Measurements from ENCODE around the gene TMTC2.

TMTC2 gene

GRCh38 chr12:83059107-83059506 is 372.4 kb downstream of the TMTC2 start:
- H3K27me3 ChIP-seq (replicated peaks in 2 of 5; ENCODE audit: control insufficient read depth in 4 of 5, insufficient read depth in 5 of 5, low read length in 4 of 5): no peaks in the 10 kb centered on the region
- WGBS (ENCODE audit: insufficient coverage): 79% methylated on average over 2 of the region's 6 CpGs
- no peak overlapping the region for H3K4me3 ChIP-seq (ENCODE audit: control insufficient read depth in 1 of 7, extremely low read depth in 1 of 7, insufficient read depth in 4 of 7, low read depth in 2 of 7, low read length in 6 of 7)
- no peak for DNase-seq
- ChIA-PET CTCF (no interaction called here), POLR2A (no interaction called here)
- no peaks in the 10 kb centered on the region for H3K9me3 ChIP-seq (ENCODE audit: control extremely low read depth in 1 of 5, control insufficient read depth in 4 of 5, insufficient read depth in 2 of 5, low read depth in 1 of 5, low read length in 4 of 5)
- no peaks in the 10 kb centered on the region for H3K4me1 ChIP-seq (ENCODE audit: control extremely low read depth in 1 of 4, control insufficient read depth in 4 of 4, insufficient read depth in 4 of 4, low read length in 3 of 4)
- no peaks in the 10 kb centered on the region for H3K36me3 ChIP-seq (ENCODE audit: control insufficient read depth in 4 of 4, insufficient read depth in 4 of 4, low read length in 3 of 4)
- H3K27ac ChIP-seq (ENCODE audit: insufficient read depth in 1 of 2, low read depth in 1 of 2, low read length in 2 of 2, poor library complexity in 1 of 2, severe bottlenecking in 2 of 2): no peak overlapping the region

DNA sequence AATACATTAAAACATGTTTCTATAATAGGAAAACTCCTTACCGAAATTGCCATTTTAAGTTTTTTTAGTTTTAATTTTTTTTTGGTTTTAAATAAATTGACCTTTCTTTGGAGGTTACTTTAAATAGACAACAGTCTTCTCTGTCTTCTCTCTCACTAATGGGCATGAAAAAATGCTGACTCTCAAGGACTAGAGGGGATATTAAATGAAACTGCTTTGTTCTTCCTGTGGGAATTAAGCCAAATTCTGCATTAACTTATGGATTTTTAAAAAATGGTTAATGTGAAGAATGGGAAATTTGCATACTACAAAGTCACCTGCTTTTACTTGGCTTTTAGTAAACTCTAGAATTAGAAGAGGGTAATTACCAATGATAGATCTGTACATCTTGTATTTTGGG is 378.9 kb downstream of the TMTC2 start:
- no peak for DNase-seq
- H3K27me3 ChIP-seq (replicated peaks in 2 of 5; ENCODE audit: control insufficient read depth in 4 of 5, insufficient read depth in 5 of 5, low read length in 4 of 5): no peaks in the 10 kb centered on the region

GRCh38 chr12:83067981-83068380 is 381.3 kb downstream of the TMTC2 start:
- no peaks in the 10 kb centered on the region for H3K27me3 ChIP-seq (replicated peaks in 2 of 5; ENCODE audit: control insufficient read depth in 4 of 5, insufficient read depth in 5 of 5, low read length in 4 of 5)
- CTCF ChIA-PET: no interaction called here
- no peak overlapping the region for H3K4me3 ChIP-seq (ENCODE audit: control insufficient read depth in 1 of 7, extremely low read depth in 1 of 7, insufficient read depth in 4 of 7, low read depth in 2 of 7, low read length in 6 of 7)
- no peak overlapping the region for H3K27ac ChIP-seq (ENCODE audit: insufficient read depth in 1 of 2, low read depth in 1 of 2, low read length in 2 of 2, poor library complexity in 1 of 2, severe bottlenecking in 2 of 2)
- no peaks in the 10 kb centered on the region for H3K9me3 ChIP-seq (ENCODE audit: control extremely low read depth in 1 of 5, control insufficient read depth in 4 of 5, insufficient read depth in 2 of 5, low read depth in 1 of 5, low read length in 4 of 5)
- no peaks in the 10 kb centered on the region for H3K4me1 ChIP-seq (ENCODE audit: control extremely low read depth in 1 of 4, control insufficient read depth in 4 of 4, insufficient read depth in 4 of 4, low read length in 3 of 4)
- POLR2A ChIA-PET: interaction anchor here (0.5 kb wide), 1 partner anchor 98 kb away, joined by 3 read pairs; no protein-coding TSS in a partner anchor
- no peaks in the 10 kb centered on the region for H3K36me3 ChIP-seq (ENCODE audit: control insufficient read depth in 4 of 4, insufficient read depth in 4 of 4, low read length in 3 of 4)
- DNase-seq: no peak

More for the DNA sequence above, 378.9 kb downstream of the TMTC2 start:
- POLR2A ChIA-PET: no interaction called here
- WGBS (ENCODE audit: insufficient coverage): no CpG with 5 or more reads among the region's 1 CpG
- Histone ChIP-seq H3K9me3 (ENCODE audit: control extremely low read depth in 1 of 5, control insufficient read depth in 4 of 5, insufficient read depth in 2 of 5, low read depth in 1 of 5, low read length in 4 of 5) (no peaks in the 10 kb centered on the region), H3K36me3 (ENCODE audit: control insufficient read depth in 4 of 4, insufficient read depth in 4 of 4, low read length in 3 of 4) (no peaks in the 10 kb centered on the region), H3K27ac (ENCODE audit: insufficient read depth in 1 of 2, low read depth in 1 of 2, low read length in 2 of 2, poor library complexity in 1 of 2, severe bottlenecking in 2 of 2) (no peak overlapping the region), H3K4me1 (ENCODE audit: control extremely low read depth in 1 of 4, control insufficient read depth in 4 of 4, insufficient read depth in 4 of 4, low read length in 3 of 4) (no peaks in the 10 kb centered on the region), H3K4me3 (ENCODE audit: control insufficient read depth in 1 of 7, extremely low read depth in 1 of 7, insufficient read depth in 4 of 7, low read depth in 2 of 7, low read length in 6 of 7) (no peak overlapping the region)
- CTCF ChIA-PET: no interaction called here

GRCh38 chr12:83074358-83074894 is 387.7 kb downstream of the TMTC2 start:
- Histone ChIP-seq H3K27ac (ENCODE audit: insufficient read depth in 1 of 2, low read depth in 1 of 2, low read length in 2 of 2, poor library complexity in 1 of 2, severe bottlenecking in 2 of 2) (no peak overlapping the region), H3K4me1 (ENCODE audit: control extremely low read depth in 1 of 4, control insufficient read depth in 4 of 4, insufficient read depth in 4 of 4, low read length in 3 of 4) (no peaks in the 10 kb centered on the region), H3K27me3 (replicated peaks in 2 of 5; ENCODE audit: control insufficient read depth in 4 of 5, insufficient read depth in 5 of 5, low read length in 4 of 5) (no peaks in the 10 kb centered on the region), H3K4me3 (ENCODE audit: control insufficient read depth in 1 of 7, extremely low read depth in 1 of 7, insufficient read depth in 4 of 7, low read depth in 2 of 7, low read length in 6 of 7) (no peak overlapping the region), H3K9me3 (ENCODE audit: control extremely low read depth in 1 of 5, control insufficient read depth in 4 of 5, insufficient read depth in 2 of 5, low read depth in 1 of 5, low read length in 4 of 5) (peaks cover 0 to 5% (median 0%) of the 10 kb centered on the region in 5 experiments), H3K36me3 (ENCODE audit: control insufficient read depth in 4 of 4, insufficient read depth in 4 of 4, low read length in 3 of 4) (no peaks in the 10 kb centered on the region)
- no peak for DNase-seq
- 95% methylated on average over 6 of the region's 6 CpGs for WGBS (ENCODE audit: insufficient coverage)
- ChIA-PET CTCF (interaction anchor here (1.3 kb wide), 1 partner anchor 11 kb away, joined by 3 read pairs; no protein-coding TSS in a partner anchor), POLR2A (no interaction called here)

- POLR2A ChIA-PET: interaction anchor here (0.6 kb wide), 1 partner anchor 79 kb away, joined by 3 read pairs; no protein-coding TSS in a partner anchor
- CTCF ChIA-PET: no interaction called here
- Histone ChIP-seq H3K27me3 (replicated peaks in 2 of 5; ENCODE audit: control insufficient read depth in 4 of 5, insufficient read depth in 5 of 5, low read length in 4 of 5) (no peaks in the 10 kb centered on the region), H3K4me1 (ENCODE audit: control extremely low read depth in 1 of 4, control insufficient read depth in 4 of 4, insufficient read depth in 4 of 4, low read length in 3 of 4) (no peaks in the 10 kb centered on the region), H3K27ac (ENCODE audit: insufficient read depth in 1 of 2, low read depth in 1 of 2, low read length in 2 of 2, poor library complexity in 1 of 2, severe bottlenecking in 2 of 2) (no peak overlapping the region), H3K4me3 (ENCODE audit: control insufficient read depth in 1 of 7, extremely low read depth in 1 of 7, insufficient read depth in 4 of 7, low read depth in 2 of 7, low read length in 6 of 7) (no peak overlapping the region), H3K36me3 (ENCODE audit: control insufficient read depth in 4 of 4, insufficient read depth in 4 of 4, low read length in 3 of 4) (no peaks in the 10 kb centered on the region), H3K9me3 (ENCODE audit: control extremely low read depth in 1 of 5, control insufficient read depth in 4 of 5, insufficient read depth in 2 of 5, low read depth in 1 of 5, low read length in 4 of 5) (peaks cover 0 to 5% (median 0%) of the 10 kb centered on the region in 5 experiments)
- no peak for DNase-seq
- WGBS (ENCODE audit: insufficient coverage): 100% methylated on average over 1 of the region's 1 CpG
Observed at GRCh38 chr12:83075471-83075870, 388.8 kb downstream of the TMTC2 start.

DNA sequence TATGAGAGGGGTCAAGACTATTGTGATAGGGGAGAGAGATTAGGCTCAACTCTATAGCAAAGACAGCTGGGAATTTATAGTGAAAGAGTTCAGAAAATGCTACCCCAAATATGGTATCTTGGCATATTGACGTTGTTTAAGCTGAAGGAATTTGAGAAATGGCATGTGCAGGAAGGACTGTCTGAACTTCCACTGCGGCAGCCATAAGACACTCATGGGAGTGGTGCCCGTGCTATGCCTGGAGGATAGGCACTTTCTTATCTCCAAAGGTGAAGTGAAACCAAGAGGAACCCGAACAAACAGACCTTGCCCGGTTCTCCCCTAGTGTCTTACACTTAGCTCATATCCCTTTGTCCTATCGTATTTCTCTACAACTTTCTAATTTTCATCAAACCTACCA is 390.3 kb downstream of the TMTC2 start:
- POLR2A ChIA-PET: no interaction called here
- Histone ChIP-seq H3K9me3 (ENCODE audit: control extremely low read depth in 1 of 5, control insufficient read depth in 4 of 5, insufficient read depth in 2 of 5, low read depth in 1 of 5, low read length in 4 of 5) (peaks cover 0 to 5% (median 0%) of the 10 kb centered on the region in 5 experiments), H3K27ac (ENCODE audit: insufficient read depth in 1 of 2, low read depth in 1 of 2, low read length in 2 of 2, poor library complexity in 1 of 2, severe bottlenecking in 2 of 2) (no peak overlapping the region), H3K4me1 (ENCODE audit: control extremely low read depth in 1 of 4, control insufficient read depth in 4 of 4, insufficient read depth in 4 of 4, low read length in 3 of 4) (no peaks in the 10 kb centered on the region), H3K36me3 (ENCODE audit: control insufficient read depth in 4 of 4, insufficient read depth in 4 of 4, low read length in 3 of 4) (no peaks in the 10 kb centered on the region), H3K27me3 (replicated peaks in 2 of 5; ENCODE audit: control insufficient read depth in 4 of 5, insufficient read depth in 5 of 5, low read length in 4 of 5) (no peaks in the 10 kb centered on the region), H3K4me3 (ENCODE audit: control insufficient read depth in 1 of 7, extremely low read depth in 1 of 7, insufficient read depth in 4 of 7, low read depth in 2 of 7, low read length in 6 of 7) (no peak overlapping the region)
- 96% methylated on average over 3 of the region's 6 CpGs for WGBS (ENCODE audit: insufficient coverage)
- DNase-seq: no peak
- CTCF ChIA-PET: no interaction called here

GRCh38 chr12:83082690-83083276 is 396.1 kb downstream of the TMTC2 start:
- no peak overlapping the region for H3K27ac ChIP-seq (ENCODE audit: insufficient read depth in 1 of 2, low read depth in 1 of 2, low read length in 2 of 2, poor library complexity in 1 of 2, severe bottlenecking in 2 of 2)
- H3K4me3 ChIP-seq (ENCODE audit: control insufficient read depth in 1 of 7, extremely low read depth in 1 of 7, insufficient read depth in 4 of 7, low read depth in 2 of 7, low read length in 6 of 7): no peak overlapping the region
- POLR2A ChIA-PET: no interaction called here
- H3K27me3 ChIP-seq (replicated peaks in 2 of 5; ENCODE audit: control insufficient read depth in 4 of 5, insufficient read depth in 5 of 5, low read length in 4 of 5): no peaks in the 10 kb centered on the region
- no peak for DNase-seq
- CTCF ChIA-PET: no interaction called here
- 86% methylated on average over 2 of the region's 5 CpGs for WGBS (ENCODE audit: insufficient coverage)
- H3K4me1 ChIP-seq (ENCODE audit: control extremely low read depth in 1 of 4, control insufficient read depth in 4 of 4, insufficient read depth in 4 of 4, low read length in 3 of 4): no peaks in the 10 kb centered on the region
- H3K36me3 ChIP-seq (ENCODE audit: control insufficient read depth in 4 of 4, insufficient read depth in 4 of 4, low read length in 3 of 4): no peaks in the 10 kb centered on the region
- no peaks in the 10 kb centered on the region for H3K9me3 ChIP-seq (ENCODE audit: control extremely low read depth in 1 of 5, control insufficient read depth in 4 of 5, insufficient read depth in 2 of 5, low read depth in 1 of 5, low read length in 4 of 5)

Measured in common myeloid progenitor, CD34-positive (primary cell).